Loucy (cell line): Measurements from ENCODE around the gene CLK2.

Experiments used
- H2AFZ ChIP-seq: fragments of 200-600 bp; sonication (generic); 2 replicates; pipeline ENCODE4 v1.6.0; 2016; ENCODE audit warnings: antibody characterized with exemption, mild to moderate bottlenecking, low read length, moderate library complexity
- H3F3A ChIP-seq: fragments of 200-600 bp; 2 replicates; pipeline ENCODE4 v1.6.0; 2016; ENCODE audit warnings: antibody characterized with exemption, low read depth, mild to moderate bottlenecking
- H3K27me3 ChIP-seq: fragments of 200-600 bp; sonication (generic); 2 replicates; pipeline ENCODE4 v1.6.1; 2014; ENCODE audit warnings: low read length, mild to moderate bottlenecking; ENCODE audit not compliant: insufficient read depth, poor library complexity, severe bottlenecking
- H3K36me3 ChIP-seq: fragments of 200-600 bp; sonication (generic); 2 replicates; pipeline ENCODE4 v1.6.1; 2016; ENCODE audit warnings: low read length; ENCODE audit not compliant: insufficient read depth
- H3K4me1 ChIP-seq: fragments of 200-600 bp; sonication (generic); 2 replicates; pipeline ENCODE4 v1.5.1; 2014; ENCODE audit warnings: low read length, mild to moderate bottlenecking; ENCODE audit not compliant: insufficient read depth, poor library complexity, severe bottlenecking
- H3K4me2 ChIP-seq: fragments of 200-600 bp; sonication (generic); 2 replicates; pipeline ENCODE4 v1.6.0; 2014; ENCODE audit warnings: antibody characterized with exemption, low read length, low read depth, mild to moderate bottlenecking; ENCODE audit not compliant: poor library complexity, severe bottlenecking
- H3K4me3 ChIP-seq: fragments of 200-600 bp; sonication (generic); 2 replicates; pipeline ENCODE4 v1.5.1; 2014; ENCODE audit warnings: low read length, mild to moderate bottlenecking, mixed read lengths; ENCODE audit not compliant: poor library complexity, severe bottlenecking
- H3K79me2 ChIP-seq: fragments of 200-600 bp; sonication (generic); 2 replicates; pipeline ENCODE4 v1.6.1; 2014; ENCODE audit warnings: low read length; ENCODE audit not compliant: insufficient read depth
- H3K9ac ChIP-seq: fragments of 200-600 bp; sonication (generic); 2 replicates; pipeline ENCODE4 v1.6.0; 2014; ENCODE audit warnings: mild to moderate bottlenecking, low read depth, low read length, moderate library complexity; ENCODE audit not compliant: poor library complexity, severe bottlenecking
- H3K9me2 ChIP-seq: fragments of 200-600 bp; sonication (generic); replicated peaks from 2 replicates; pipeline ENCODE4 v1.6.1; 2016; ENCODE audit warnings: low read depth, low read length, mixed read lengths
- H3K9me3 ChIP-seq: fragments of 200-600 bp; sonication (generic); 2 replicates; pipeline ENCODE4 v1.6.1; 2014; ENCODE audit warnings: mild to moderate bottlenecking, antibody characterized with exemption, low read length, low read depth; ENCODE audit not compliant: insufficient read depth
- H4K20me1 ChIP-seq: fragments of 200-600 bp; sonication (generic); 2 replicates; pipeline ENCODE4 v1.6.0; 2014; ENCODE audit warnings: antibody characterized with exemption, low read length, mild to moderate bottlenecking; ENCODE audit not compliant: insufficient read depth, poor library complexity, severe bottlenecking
- EZH2phosphoT487 ChIP-seq: fragments of 200-600 bp; IDR thresholded peaks from 2 replicates; pipeline ENCODE4 v1.6.1; 2018; ENCODE audit warnings: antibody characterized with exemption, mild to moderate bottlenecking, moderate library complexity, borderline replicate concordance
- TF ChIP-seq, protein P1 (sequence below): fragments of 200-600 bp; sonication (generic); conservative IDR thresholded peaks from 2 replicates; pipeline ENCODE4 v1.5.1; 2014; ENCODE audit warnings: mild to moderate bottlenecking, antibody characterized with exemption, low read length

The CLK2 gene

DNA sequence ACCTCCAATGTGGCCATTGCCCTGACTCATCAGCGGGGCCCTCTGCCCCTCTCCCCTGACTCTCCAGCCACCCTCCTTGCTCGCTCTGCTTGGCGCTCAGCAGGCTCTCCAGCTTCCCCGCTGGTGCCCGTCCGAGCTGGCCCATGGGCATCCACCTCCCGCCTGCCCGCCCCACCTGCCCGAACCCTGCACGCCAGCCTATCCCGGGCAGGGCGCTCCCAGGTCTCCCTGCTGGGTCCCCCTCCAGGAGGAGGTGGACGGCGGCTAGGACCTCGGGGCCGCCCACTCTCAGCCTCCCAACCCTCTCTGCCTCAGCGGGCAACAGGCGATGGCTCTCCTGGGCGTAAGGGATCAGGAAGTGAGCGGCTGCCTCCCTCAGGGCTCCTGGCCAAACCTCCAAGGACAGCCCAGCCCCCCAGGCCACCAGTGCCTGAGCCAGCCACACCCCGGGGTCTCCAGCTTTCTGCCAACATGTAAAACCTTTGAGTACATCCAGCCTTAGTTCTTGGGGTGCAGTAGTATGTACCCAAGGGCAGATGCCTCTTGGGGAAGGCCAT is 14.8 kb upstream of the CLK2 start:
- Histone ChIP-seq H3K27me3 (no peaks in the 10 kb centered on the region), H3K9me2 (no peaks in the 10 kb centered on the region), H3K36me3 (no peaks in the 10 kb centered on the region), H3K4me2 (no peak overlapping the region), H3K9me3 (no peaks in the 10 kb centered on the region), H4K20me1 (no peaks in the 10 kb centered on the region), H3K4me3 (no peak overlapping the region), H3K4me1 (no peaks in the 10 kb centered on the region), H3K9ac (no peak overlapping the region), H3F3A (no peaks in the 10 kb centered on the region), H3K79me2 (no peaks in the 10 kb centered on the region), H2AFZ (no peak overlapping the region)
- TF ChIP-seq EZH2phosphoT487 = no peak
- TF ChIP-seq, protein P1, sequence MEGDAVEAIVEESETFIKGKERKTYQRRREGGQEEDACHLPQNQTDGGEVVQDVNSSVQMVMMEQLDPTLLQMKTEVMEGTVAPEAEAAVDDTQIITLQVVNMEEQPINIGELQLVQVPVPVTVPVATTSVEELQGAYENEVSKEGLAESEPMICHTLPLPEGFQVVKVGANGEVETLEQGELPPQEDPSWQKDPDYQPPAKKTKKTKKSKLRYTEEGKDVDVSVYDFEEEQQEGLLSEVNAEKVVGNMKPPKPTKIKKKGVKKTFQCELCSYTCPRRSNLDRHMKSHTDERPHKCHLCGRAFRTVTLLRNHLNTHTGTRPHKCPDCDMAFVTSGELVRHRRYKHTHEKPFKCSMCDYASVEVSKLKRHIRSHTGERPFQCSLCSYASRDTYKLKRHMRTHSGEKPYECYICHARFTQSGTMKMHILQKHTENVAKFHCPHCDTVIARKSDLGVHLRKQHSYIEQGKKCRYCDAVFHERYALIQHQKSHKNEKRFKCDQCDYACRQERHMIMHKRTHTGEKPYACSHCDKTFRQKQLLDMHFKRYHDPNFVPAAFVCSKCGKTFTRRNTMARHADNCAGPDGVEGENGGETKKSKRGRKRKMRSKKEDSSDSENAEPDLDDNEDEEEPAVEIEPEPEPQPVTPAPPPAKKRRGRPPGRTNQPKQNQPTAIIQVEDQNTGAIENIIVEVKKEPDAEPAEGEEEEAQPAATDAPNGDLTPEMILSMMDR = no peak

DNA sequence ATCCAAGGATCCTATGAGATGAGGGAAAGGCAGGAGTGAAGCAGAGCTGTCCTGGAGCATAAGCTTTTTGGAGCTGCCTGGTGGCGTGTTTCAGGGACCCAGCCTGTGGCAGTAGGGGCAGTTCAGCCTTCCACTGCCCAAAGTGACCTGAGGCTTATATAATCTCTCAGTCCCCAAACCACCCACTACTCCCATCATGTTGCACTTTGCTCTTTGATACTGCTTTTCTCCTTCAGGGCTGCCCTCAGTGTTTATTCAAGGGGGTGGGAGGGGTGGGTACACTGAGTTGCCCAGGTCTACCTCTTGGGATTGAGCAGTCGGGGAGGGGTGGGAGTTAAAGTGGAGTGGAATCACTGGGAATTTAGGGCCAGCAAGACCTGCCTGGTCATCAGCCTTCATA is 13.2 kb upstream of the CLK2 start:
- Histone ChIP-seq H3F3A (no peaks in the 10 kb centered on the region), H3K4me2 (no peak overlapping the region), H3K9me2 (no peaks in the 10 kb centered on the region), H3K4me1 (no peaks in the 10 kb centered on the region), H3K36me3 (no peaks in the 10 kb centered on the region), H3K4me3 (no peak overlapping the region), H3K9me3 (no peaks in the 10 kb centered on the region), H3K27me3 (no peaks in the 10 kb centered on the region), H2AFZ (no peak overlapping the region), H3K9ac (no peak overlapping the region), H4K20me1 (no peaks in the 10 kb centered on the region), H3K79me2 (no peaks in the 10 kb centered on the region)
- no peak for TF ChIP-seq EZH2phosphoT487
- TF ChIP-seq, protein P1 = no peak

DNA sequence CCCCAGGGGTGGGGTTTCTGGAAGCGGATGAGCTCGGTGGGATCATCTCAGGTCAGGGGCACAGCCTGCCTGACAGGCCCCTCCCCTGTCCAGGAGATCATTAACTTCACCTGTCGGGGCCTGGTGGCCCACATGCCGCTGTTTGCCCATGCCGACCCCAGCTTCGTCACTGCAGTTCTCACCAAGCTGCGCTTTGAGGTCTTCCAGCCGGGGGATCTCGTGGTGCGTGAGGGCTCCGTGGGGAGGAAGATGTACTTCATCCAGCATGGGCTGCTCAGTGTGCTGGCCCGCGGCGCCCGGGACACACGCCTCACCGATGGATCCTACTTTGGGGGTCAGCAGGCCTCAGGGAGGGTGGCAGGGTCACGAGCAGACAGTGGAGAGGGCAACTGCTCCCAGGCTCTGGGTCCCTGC is 12.3 kb upstream of the CLK2 start:
- H3K27me3 ChIP-seq = no peaks in the 10 kb centered on the region
- no peaks in the 10 kb centered on the region for H3K4me1 ChIP-seq
- no peaks in the 10 kb centered on the region for H4K20me1 ChIP-seq
- no peak overlapping the region for H3K4me2 ChIP-seq
- no peaks in the 10 kb centered on the region for H3K36me3 ChIP-seq
- H3K4me3 ChIP-seq = no peak overlapping the region
- no peaks in the 10 kb centered on the region for H3F3A ChIP-seq
- no peaks in the 10 kb centered on the region for H3K79me2 ChIP-seq
- TF ChIP-seq, protein P1 = no peak
- TF ChIP-seq EZH2phosphoT487 = no peak
- H3K9me3 ChIP-seq = no peaks in the 10 kb centered on the region
- H2AFZ ChIP-seq = no peak overlapping the region
- H3K9me2 ChIP-seq = no peaks in the 10 kb centered on the region
- H3K9ac ChIP-seq = no peak overlapping the region
